KMS-11 (cell line): ENCODE results near the gene CTRB1.

ENCODE experiments used
- H2AFZ ChIP-seq: fragments of 200-600 bp; sonication (generic); 2 replicates; pipeline ENCODE4 v1.6.1; 2016; ENCODE audit warnings: antibody characterized with exemption, mixed run types, low read depth
- H3K27ac ChIP-seq: fragments of 200-600 bp; sonication (generic); 2 replicates; pipeline ENCODE4 v1.6.1; 2016; ENCODE audit warnings: mild to moderate bottlenecking, mixed run types
- H3K27me3 ChIP-seq: fragments of 200-600 bp; sonication (generic); 2 replicates; pipeline ENCODE4 v1.6.1; 2017; ENCODE audit warnings: mild to moderate bottlenecking, low read depth, mixed run types, moderate library complexity; ENCODE audit not compliant: insufficient read depth
- H3K36me3 ChIP-seq: fragments of 200-600 bp; sonication (generic); 2 replicates; pipeline ENCODE4 v1.6.1; 2017; ENCODE audit warnings: mild to moderate bottlenecking, mixed run types; ENCODE audit not compliant: insufficient read depth
- H3K4me1 ChIP-seq: fragments of 200-600 bp; sonication (generic); 2 replicates; pipeline ENCODE4 v1.6.1; 2016; ENCODE audit warnings: mild to moderate bottlenecking, low read depth, mixed run types; ENCODE audit not compliant: poor library complexity, severe bottlenecking
- H3K4me2 ChIP-seq: fragments of 200-600 bp; sonication (generic); 2 replicates; pipeline ENCODE4 v1.7.0; 2016; ENCODE audit warnings: mild to moderate bottlenecking, mixed run types
- H3K4me3 ChIP-seq: fragments of 200-600 bp; sonication (generic); IDR thresholded peaks from 2 replicates; pipeline ENCODE4 v1.6.1; 2017; ENCODE audit warnings: low read depth, low read length, mixed read lengths; ENCODE audit not compliant: insufficient read depth
- H3K79me2 ChIP-seq: fragments of 200-600 bp; sonication (generic); 2 replicates; pipeline ENCODE4 v1.6.1; 2016; ENCODE audit warnings: low read depth, mixed run types; ENCODE audit not compliant: insufficient read depth
- H3K9ac ChIP-seq: fragments of 200-600 bp; sonication (generic); 2 replicates; pipeline ENCODE4 v1.6.1; 2016; ENCODE audit warnings: mild to moderate bottlenecking, mixed run types
- H4K20me1 ChIP-seq: fragments of 200-600 bp; sonication (generic); 2 replicates; pipeline ENCODE4 v1.6.1; 2016; ENCODE audit warnings: mild to moderate bottlenecking, mixed run types; ENCODE audit not compliant: insufficient read depth
- TF ChIP-seq, protein P1 (sequence below): fragments of 200-600 bp; sonication (generic); conservative IDR thresholded peaks from 2 replicates; pipeline ENCODE4 v1.6.1; 2017; ENCODE audit warnings: low read depth, mild to moderate bottlenecking, antibody characterized with exemption, low read length, moderate library complexity, mixed read lengths

CTRB1 gene

GRCh38 chr16:75235721-75236193, 17.0 kb downstream of the CTRB1 start:
- Histone ChIP-seq H3K4me1 (no peaks in the 10 kb centered on the region), H3K9ac (no peak overlapping the region), H3K4me2 (no peak overlapping the region), H2AFZ (no peak overlapping the region), H3K36me3 (no peaks in the 10 kb centered on the region), H3K27ac (no peak overlapping the region), H3K4me3 (no peak overlapping the region), H3K27me3 (no peaks in the 10 kb centered on the region), H3K79me2 (no peaks in the 10 kb centered on the region), H4K20me1 (no peaks in the 10 kb centered on the region)
- TF ChIP-seq, protein P1, sequence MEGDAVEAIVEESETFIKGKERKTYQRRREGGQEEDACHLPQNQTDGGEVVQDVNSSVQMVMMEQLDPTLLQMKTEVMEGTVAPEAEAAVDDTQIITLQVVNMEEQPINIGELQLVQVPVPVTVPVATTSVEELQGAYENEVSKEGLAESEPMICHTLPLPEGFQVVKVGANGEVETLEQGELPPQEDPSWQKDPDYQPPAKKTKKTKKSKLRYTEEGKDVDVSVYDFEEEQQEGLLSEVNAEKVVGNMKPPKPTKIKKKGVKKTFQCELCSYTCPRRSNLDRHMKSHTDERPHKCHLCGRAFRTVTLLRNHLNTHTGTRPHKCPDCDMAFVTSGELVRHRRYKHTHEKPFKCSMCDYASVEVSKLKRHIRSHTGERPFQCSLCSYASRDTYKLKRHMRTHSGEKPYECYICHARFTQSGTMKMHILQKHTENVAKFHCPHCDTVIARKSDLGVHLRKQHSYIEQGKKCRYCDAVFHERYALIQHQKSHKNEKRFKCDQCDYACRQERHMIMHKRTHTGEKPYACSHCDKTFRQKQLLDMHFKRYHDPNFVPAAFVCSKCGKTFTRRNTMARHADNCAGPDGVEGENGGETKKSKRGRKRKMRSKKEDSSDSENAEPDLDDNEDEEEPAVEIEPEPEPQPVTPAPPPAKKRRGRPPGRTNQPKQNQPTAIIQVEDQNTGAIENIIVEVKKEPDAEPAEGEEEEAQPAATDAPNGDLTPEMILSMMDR: no peak

DNA sequence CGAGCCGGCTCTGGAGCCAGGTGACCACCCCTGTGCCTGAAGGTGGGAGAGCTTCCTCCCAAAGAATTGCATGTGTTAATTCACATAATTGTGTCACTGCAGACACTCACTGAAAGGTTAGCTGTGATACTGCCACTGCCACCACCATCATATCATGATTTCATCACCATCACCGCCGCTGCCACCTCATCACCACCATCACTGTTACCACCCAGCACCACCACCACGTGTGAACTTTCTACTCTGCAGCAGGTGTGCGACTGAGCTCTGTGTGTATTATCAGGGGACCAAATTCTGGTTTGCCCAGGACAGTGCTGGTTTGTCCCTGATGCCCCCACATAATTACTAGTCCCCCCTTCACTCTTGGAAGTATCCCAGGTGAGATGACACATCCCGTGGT, 17.4 kb downstream of the CTRB1 start:
- Histone ChIP-seq H3K27me3 (no peaks in the 10 kb centered on the region), H3K79me2 (no peaks in the 10 kb centered on the region), H3K36me3 (no peaks in the 10 kb centered on the region), H3K4me3 (no peak overlapping the region), H3K4me2 (no peak overlapping the region), H4K20me1 (no peaks in the 10 kb centered on the region), H2AFZ (no peak overlapping the region), H3K4me1 (no peaks in the 10 kb centered on the region), H3K9ac (no peak overlapping the region), H3K27ac (no peak overlapping the region)
- TF ChIP-seq, protein P1: no peak

DNA sequence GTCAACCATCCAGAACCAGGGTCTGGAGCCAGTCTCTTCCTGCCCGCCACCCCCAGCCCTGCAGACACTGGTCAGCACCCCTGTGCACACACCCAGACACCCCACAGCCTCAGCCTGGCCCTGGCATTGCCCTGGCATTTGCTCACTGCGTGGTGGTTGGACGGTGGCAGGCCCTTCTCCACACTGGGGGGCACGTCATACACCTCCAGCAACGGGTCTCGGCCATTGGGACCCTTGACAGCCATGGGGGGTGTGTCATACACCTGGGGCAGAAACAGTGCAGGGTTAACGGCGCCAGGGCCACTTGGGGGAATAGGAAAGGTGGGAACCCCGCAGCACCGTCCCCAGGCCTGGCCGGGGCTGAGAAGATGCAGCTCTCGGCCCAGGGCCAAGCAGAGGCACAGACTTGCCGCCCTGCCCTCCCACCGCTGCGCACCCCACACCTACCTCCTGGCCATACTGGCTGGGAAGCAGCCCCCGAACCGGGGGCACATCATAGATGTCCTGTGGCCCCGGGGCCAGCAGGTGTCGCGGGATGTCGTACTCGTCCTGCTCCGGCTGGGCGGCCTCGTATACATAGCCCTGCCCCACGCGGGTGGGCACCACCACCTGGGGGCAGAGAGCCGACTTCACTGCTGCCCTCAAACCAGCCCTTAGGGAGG, 18.1 kb downstream of the CTRB1 start:
- no peaks in the 10 kb centered on the region for H3K79me2 ChIP-seq
- no peak overlapping the region for H2AFZ ChIP-seq
- no peak overlapping the region for H3K4me2 ChIP-seq
- no peaks in the 10 kb centered on the region for H3K27me3 ChIP-seq
- H4K20me1 ChIP-seq: no peaks in the 10 kb centered on the region
- H3K36me3 ChIP-seq: no peaks in the 10 kb centered on the region
- no peak overlapping the region for H3K27ac ChIP-seq
- no peak overlapping the region for H3K9ac ChIP-seq
- H3K4me3 ChIP-seq: no peak overlapping the region
- H3K4me1 ChIP-seq: no peaks in the 10 kb centered on the region
- TF ChIP-seq, protein P1: no peak

- no peak overlapping the region for H2AFZ ChIP-seq
- H3K9ac ChIP-seq: no peak overlapping the region
Observed at GRCh38 chr16:75237398-75238131, 18.8 kb downstream of the CTRB1 start.

More at GRCh38 chr16:75237398-75238131, 18.8 kb downstream of the CTRB1 start:
- no peak overlapping the region for H3K27ac ChIP-seq
- TF ChIP-seq, protein P1: no peak
- no peaks in the 10 kb centered on the region for H4K20me1 ChIP-seq
- no peaks in the 10 kb centered on the region for H3K4me1 ChIP-seq
- no peak overlapping the region for H3K4me2 ChIP-seq
- no peaks in the 10 kb centered on the region for H3K27me3 ChIP-seq
- H3K4me3 ChIP-seq: no peak overlapping the region
- H3K79me2 ChIP-seq: no peaks in the 10 kb centered on the region
- no peaks in the 10 kb centered on the region for H3K36me3 ChIP-seq
